K562 (cell line): ENCODE data around the gene SLC2A10. TPM values are rescaled to one million over a fixed set of nuclear protein-coding genes. Genes with fewer than 3 reads are reported as not detected.

ENCODE experiments used
- ATAC-seq: fragments of 200-7000 bp; cut with Tn5 transposase; 3 replicates; pipeline ENCODE4 v1.9.1; 2020; ENCODE audit warnings: moderate library complexity
- BruUV-seq: library from RNA; stranded (reverse); fragments of 400-500 nt; replicated peaks from 2 replicates; lab custom pipeline; 2021; lab: Mats Ljungman, UMichigan
- CTCF ChIA-PET: fragments of 300-600 bp; formaldehyde crosslinking; extraction: SDS; loops from one replicate; lab custom pipeline; 2021; ENCODE audit warnings: low intra/inter-chr PET ratio; lab: Yijun Ruan, JAX
- POLR2A ChIA-PET: fragments of 300-600, 350-650 bp; sonication (Branson Sonifier 250); formaldehyde crosslinking; extraction: SDS; loops from one replicate; lab custom pipeline; 2021; ENCODE audit warnings: antibody characterized with exemption, inconsistent platforms; lab: Yijun Ruan, JAX
- DNase-seq, 4 experiments: peaks; one replicate each; pipeline versions ENCODE4 v3.0.0 to v3.0.0-alpha.2; 2011 to 2018; ENCODE audit warnings: low spot score in 3 of 4, mixed read lengths in 3 of 4; ENCODE audit errors: extremely low read depth in 1 of 4
- FAIRE-seq: peaks from 2 replicates; lab custom pipeline; 2011; peaks lifted over from hg19 to GRCh38; lab: Jason Lieb, UNC
- H2AFZ ChIP-seq: 2 replicates; pipeline ENCODE4 v1.6.0; 2011; ENCODE audit warnings: low read depth, low read length, control low read depth, inconsistent platforms
- H3K27ac ChIP-seq: fragments of 200-600 bp; 3 replicates; pipeline ENCODE4 v1.8.0; 2011; ENCODE audit warnings: low read depth, mild to moderate bottlenecking, control low read depth, inconsistent platforms, low read length, moderate library complexity, mixed read lengths; ENCODE audit errors: extremely low read depth
- H3K27me3 ChIP-seq, 2 experiments: fragments of 300-600 bp in 1 of 2; 2 replicates in 1 of 2; 3 replicates in 1 of 2; pipeline versions ENCODE4 v1.6.0 to v1.8.0; 2011; ENCODE audit warnings: inconsistent platforms in 2 of 2, low read length in 2 of 2, mild to moderate bottlenecking in 1 of 2, mixed read lengths in 1 of 2, moderate library complexity in 1 of 2; ENCODE audit not compliant: control insufficient read depth in 2 of 2, insufficient read depth in 2 of 2
- H3K36me3 ChIP-seq: fragments of 300-600 bp; 3 replicates; pipeline ENCODE4 v1.8.0; 2011; ENCODE audit warnings: mild to moderate bottlenecking, low read length, inconsistent platforms; ENCODE audit not compliant: control insufficient read depth, insufficient read depth
- H3K4me1 ChIP-seq, 2 experiments: fragments of 200-600 bp in 1 of 2; replicated peaks in 1 of 2; 2 replicates in 1 of 2; 3 replicates in 1 of 2; pipeline versions ENCODE4 v1.5.1 to v1.8.0; 2011; ENCODE audit warnings: inconsistent platforms in 2 of 2, low read length in 2 of 2, mild to moderate bottlenecking in 1 of 2, mixed read lengths in 1 of 2, moderate library complexity in 1 of 2; ENCODE audit not compliant: control insufficient read depth in 2 of 2, insufficient read depth in 2 of 2
- H3K4me2 ChIP-seq: 2 replicates; pipeline ENCODE4 v1.6.1; 2011; ENCODE audit warnings: low read length, control low read depth, inconsistent platforms, mixed read lengths; ENCODE audit not compliant: insufficient read depth
- H3K4me3 ChIP-seq: fragments of 200-600 bp; sonication (generic), shearing (Covaris generic); 2 replicates; pipeline ENCODE4 v1.5.1; 2016; ENCODE audit warnings: control low read depth, inconsistent platforms
- H3K79me2 ChIP-seq: fragments of 200-600 bp; 3 replicates; pipeline ENCODE4 v1.8.0; 2011; ENCODE audit warnings: low read length, inconsistent platforms; ENCODE audit not compliant: control insufficient read depth, insufficient read depth
- H3K9ac ChIP-seq, 2 experiments: 2 replicates each; pipeline versions ENCODE4 v1.6.0 to v1.6.1; 2011; ENCODE audit warnings: low read depth in 2 of 2, low read length in 2 of 2, control low read depth in 1 of 2, inconsistent platforms in 1 of 2, mild to moderate bottlenecking in 1 of 2, mixed read lengths in 1 of 2; ENCODE audit not compliant: insufficient read depth in 1 of 2
- H3K9me1 ChIP-seq: one replicate; pipeline ENCODE4 v1.6.0; 2011; ENCODE audit warnings: inconsistent platforms, mild to moderate bottlenecking, low read length, moderate library complexity; ENCODE audit not compliant: control insufficient read depth, insufficient read depth
- H3K9me3 ChIP-seq: replicated peaks from 2 replicates; pipeline ENCODE4 v1.5.1; 2011; ENCODE audit warnings: low read depth, low read length, inconsistent platforms; ENCODE audit not compliant: control insufficient read depth, insufficient read depth
- H4K20me1 ChIP-seq: replicated peaks from 2 replicates; pipeline ENCODE4 v1.6.1; 2011; ENCODE audit warnings: low read length, inconsistent platforms, mixed read lengths; ENCODE audit not compliant: control insufficient read depth, insufficient read depth
- C11orf30 ChIP-seq: fragments of 450-650 bp; IDR thresholded peaks from 2 replicates; pipeline ENCODE4 v1.6.1; 2016; ENCODE audit warnings: low read depth, mild to moderate bottlenecking
- EP300 ChIP-seq: IDR thresholded peaks from 2 replicates; pipeline ENCODE4 v1.6.1; 2012; ENCODE audit warnings: low read length, improper control_type of control experiment
- HOMEZ ChIP-seq: fragments of 250-450 bp; sonication (Bioruptor Pico); IDR thresholded peaks from 2 replicates; pipeline ENCODE4 v1.4.0; 2020; ENCODE audit warnings: mild to moderate bottlenecking, moderate library complexity
- NFE2 ChIP-seq: IDR thresholded peaks from 2 replicates; pipeline ENCODE4 v1.6.1; 2014; ENCODE audit warnings: antibody characterized with exemption, low read depth
- RBFOX2 ChIP-seq: fragments of 200-400 bp; formaldehyde crosslinking; IDR thresholded peaks from 2 replicates; pipeline ENCODE4 v1.6.1; 2017; ENCODE audit warnings: low read depth, mild to moderate bottlenecking, low read length, moderate library complexity
- SIN3A ChIP-seq, 2 experiments: fragments of 150-350 bp in 1 of 2; IDR thresholded peaks; 2 replicates each; pipeline ENCODE4 v1.6.1; 2011 to 2016; ENCODE audit warnings: borderline replicate concordance in 2 of 2, low read depth in 2 of 2, low read length in 2 of 2, mild to moderate bottlenecking in 2 of 2, moderate library complexity in 2 of 2; ENCODE audit not compliant: control insufficient read depth in 1 of 2
- SP2 ChIP-seq: IDR thresholded peaks from 2 replicates; pipeline ENCODE4 v1.6.1; 2011; ENCODE audit warnings: mild to moderate bottlenecking, low read depth, low read length, moderate library complexity; ENCODE audit not compliant: poor library complexity, severe bottlenecking; ENCODE audit errors: extremely low read depth
- STAG1 ChIP-seq: sonication (generic); formaldehyde crosslinking; IDR thresholded peaks from 2 replicates; pipeline ENCODE4 v1.5.0; 2020; ENCODE audit warnings: missing genetic modification reagents, borderline replicate concordance
- TAF1 ChIP-seq: IDR thresholded peaks from 2 replicates; pipeline ENCODE4 v1.6.1; 2011; ENCODE audit warnings: mild to moderate bottlenecking, low read length, moderate library complexity; ENCODE audit not compliant: insufficient read depth, control insufficient read depth, severe bottlenecking; ENCODE audit errors: extremely low read depth
- ZNF184 ChIP-seq: sonication (generic); formaldehyde crosslinking; IDR thresholded peaks from 2 replicates; pipeline ENCODE4 v1.5.0; 2020; ENCODE audit warnings: missing genetic modification reagents
- ZNF561 ChIP-seq: fragments of 450-650 bp; formaldehyde crosslinking; conservative IDR thresholded peaks from 2 replicates; pipeline ENCODE4 v1.4.0; 2020; ENCODE audit warnings: mild to moderate bottlenecking, moderate library complexity
- ZNF592 ChIP-seq: fragments of 450-650 bp; IDR thresholded peaks from 2 replicates; pipeline ENCODE4 v1.6.1; 2017; ENCODE audit warnings: antibody characterized with exemption, mild to moderate bottlenecking
- WGBS: fragments of 100-300 bp; shearing (Covaris generic); methylation state at CpG from one replicate; pipeline ENCODE4 v1.1.6; 2016; ENCODE audit warnings: low coverage, mixed read lengths; ENCODE audit not compliant: insufficient coverage; ENCODE audit errors: missing lambda C conversion rate; 5-methylcytosine and 5-hydroxymethylcytosine counted together
- in situ Hi-C: fragments of 300-500 bp; cut with MboI; formaldehyde crosslinking; loops from 4 replicates; pipeline ENCODE4 v1.15.0; 2018; ENCODE audit warnings: inconsistent platforms, mixed read lengths
- intact Hi-C: fragments of 100-400 bp; cut with micrococcal nuclease; formaldehyde crosslinking; loops from 2 replicates; pipeline ENCODE4 v1.14.2; 2022
- polyA plus RNA-seq, 8 experiments: library from polyadenylated mRNA; depleted of rRNA in 4 of 8; stranded (reverse) in 5 of 8; unstranded in 3 of 8; fragments of >200 nt; fragmentation: Nextera tagmentation in 2 of 8; fragmentation: Illumina TruSeq in 1 of 8; extraction: Ambion mirVana in 2 of 8; extraction: Trizol in 1 of 8; gene quantifications; 2 replicates each; pipeline versions ENCODE4 v1.2.1 to v1.2.3, GENCODE V29; 2011 to 2014; ENCODE audit warnings: inconsistent platforms in 1 of 8, missing spikeins in 1 of 8
- total RNA-seq, 7 experiments: library from RNA; depleted of rRNA in 6 of 7; stranded (reverse); fragments of >200 nt in 6 of 7; fragmentation: Illumina TruSeq in 2 of 7; extraction: Trizol in 2 of 7; gene quantifications; 2 replicates each; pipeline versions ENCODE4 v1.2.1 to v1.2.3, GENCODE V29; 2011 to 2021; ENCODE audit warnings: low replicate concordance in 1 of 7

The SLC2A10 gene
- total and polyA plus RNA-seq, 9 of the 15 experiments (the other 6 are each of a cell fraction or from before 2014, with no cell fraction given) = 0.01 to 1.8 (median 0.10) TPM

GRCh38 chr20:46767127-46767761 is 57.8 kb downstream of the SLC2A10 start (continued):
- no peak for TF ChIP-seq ZNF561 (CRISPR knock-in tag)
- TF ChIP-seq, all 486 proteins: peak for 5

GRCh38 chr20:46770330-46771194 is 61.1 kb downstream of the SLC2A10 start:
- FAIRE-seq (no peak), DNase-seq (no peak), ATAC-seq (peak; percentile 61; the same call in 1 of the 3 replicates)
- no peaks in the 10 kb centered on the region for H3K79me2 ChIP-seq
- intact Hi-C loops = loop anchor here (5.0 kb wide), 1 partner anchor 382 kb away; no protein-coding TSS in a partner anchor
- no TSS peak for BruUV-seq
- H3K4me2 ChIP-seq = no peak overlapping the region; the same call in 1 of the 2 replicates
- in situ Hi-C loops = loop anchor here (25.0 kb wide), 1 partner anchor 617 kb away; no protein-coding TSS in a partner anchor
- no peaks in the 10 kb centered on the region; the same call in 1 of the 2 replicates for H4K20me1 ChIP-seq
- peaks cover 0 to 16% of the 10 kb centered on the region in 2 experiments; a peak in 3 of 5 replicates for H3K27me3 ChIP-seq
- H3K9me1 ChIP-seq = no peaks in the 10 kb centered on the region
- H2AFZ ChIP-seq = no peak overlapping the region
- H3K4me1 ChIP-seq = no peaks in the 10 kb centered on the region
- ChIA-PET POLR2A (no interaction called here), CTCF (no interaction called here)
- no peaks in the 10 kb centered on the region for H3K9me3 ChIP-seq
- H3K27ac ChIP-seq = no peak overlapping the region
- H3K36me3 ChIP-seq = no peaks in the 10 kb centered on the region
- WGBS = 6% methylated on average over 10 of the region's 10 CpGs
- no peak overlapping the region for H3K9ac ChIP-seq
- no peak overlapping the region for H3K4me3 ChIP-seq
- TF ChIP-seq NFE2 = peak; percentile 35; the same call in 1 of the 2 replicates
- no peak for TF ChIP-seq HOMEZ
- no peak for TF ChIP-seq EP300
- no peak for TF ChIP-seq SP2
- no peak for TF ChIP-seq SIN3A (IDR thresholded peaks at IDR 0.05; ENCODE audit: borderline replicate concordance in 2 of 2, control insufficient read depth in 1 of 2, low read depth in 2 of 2, low read length in 2 of 2)
- TF ChIP-seq C11orf30 = peak; percentile 44; the same call in 1 of the 2 replicates
- no peak for TF ChIP-seq RBFOX2
- no peak for TF ChIP-seq ZNF184 (CRISPR knock-in tag)
- no peak for TF ChIP-seq STAG1 (CRISPR knock-in tag)
- TF ChIP-seq ZNF561 (CRISPR knock-in tag) = no peak
- no peak for TF ChIP-seq ZNF592
- no peak for TF ChIP-seq TAF1
